ENCODE results near the gene SCAMP4.

Gene SCAMP4

GRCh38 chr19:1947651-1948209 lies 42.5 kb downstream of the SCAMP4 start:
- in situ Hi-C loops (cut with HindIII; ENCODE audit: low sequenced_read_pairs): no loop called here
- no peak overlapping the region for H3K4me3 ChIP-seq (ENCODE audit: low read depth, low read length)
- TF ChIP-seq CTCF (IDR thresholded peaks at IDR 0.05; ENCODE audit: low read depth, low read length, missing control alignments): no peak
- DNase-seq (ENCODE audit: low read depth): no peak

- DNase-seq (ENCODE audit: low read depth): no peak
- in situ Hi-C loops (cut with HindIII; ENCODE audit: low sequenced_read_pairs): no loop called here
Observed at GRCh38 chr19:1949304-1950101, 44.3 kb downstream of the SCAMP4 start.

GRCh38 chr19:1950640-1951039 lies 45.4 kb downstream of the SCAMP4 start:
- in situ Hi-C loops (cut with HindIII; ENCODE audit: low sequenced_read_pairs): no loop called here
- DNase-seq (ENCODE audit: low read depth): no peak
- TF ChIP-seq CTCF (IDR thresholded peaks at IDR 0.05; ENCODE audit: low read depth, low read length, missing control alignments): no peak
- H3K4me3 ChIP-seq (ENCODE audit: low read depth, low read length): no peak overlapping the region

More at GRCh38 chr19:1949304-1950101, 44.3 kb downstream of the SCAMP4 start:
- no peak overlapping the region for H3K4me3 ChIP-seq (ENCODE audit: low read depth, low read length)
- TF ChIP-seq CTCF (IDR thresholded peaks at IDR 0.05; ENCODE audit: low read depth, low read length, missing control alignments): no peak

- in situ Hi-C loops (cut with HindIII; ENCODE audit: low sequenced_read_pairs): no loop called here
Observed at GRCh38 chr19:1952635-1953034, 47.4 kb downstream of the SCAMP4 start.

GRCh38 chr19:1953037-1953436 lies 47.8 kb downstream of the SCAMP4 start:
- TF ChIP-seq CTCF (IDR thresholded peaks at IDR 0.05; ENCODE audit: low read depth, low read length, missing control alignments): no peak
- no peak overlapping the region for H3K4me3 ChIP-seq (ENCODE audit: low read depth, low read length)
- no peak for DNase-seq (ENCODE audit: low read depth)
- in situ Hi-C loops (cut with HindIII; ENCODE audit: low sequenced_read_pairs): no loop called here

More at GRCh38 chr19:1952635-1953034, 47.4 kb downstream of the SCAMP4 start:
- TF ChIP-seq CTCF (IDR thresholded peaks at IDR 0.05; ENCODE audit: low read depth, low read length, missing control alignments): no peak
- no peak for DNase-seq (ENCODE audit: low read depth)
- H3K4me3 ChIP-seq (ENCODE audit: low read depth, low read length): no peak overlapping the region

GRCh38 chr19:1953441-1954094 lies 48.4 kb downstream of the SCAMP4 start:
- no peak overlapping the region for H3K4me3 ChIP-seq (ENCODE audit: low read depth, low read length)
- in situ Hi-C loops (cut with HindIII; ENCODE audit: low sequenced_read_pairs): no loop called here
- TF ChIP-seq CTCF (IDR thresholded peaks at IDR 0.05; ENCODE audit: low read depth, low read length, missing control alignments): no peak
- DNase-seq (ENCODE audit: low read depth): no peak

Data from astrocyte of the cerebellum (primary cell).